GM12878 (cell line): Measurements from ENCODE around the gene RCOR1.

ENCODE experiments used
- CTCF ChIP-seq, 3 experiments: IDR thresholded peaks in 2 of 3; conservative IDR thresholded peaks in 1 of 3; 2 replicates each; pipeline ENCODE4 v1.5.1; 2011; ENCODE audit warnings: low read depth in 3 of 3, low read length in 3 of 3, mild to moderate bottlenecking in 3 of 3, control low read depth in 2 of 3, moderate library complexity in 2 of 3, inconsistent platforms in 1 of 3, mixed read lengths in 1 of 3; ENCODE audit not compliant: control insufficient read depth in 2 of 3, insufficient read depth in 1 of 3; ENCODE audit errors: extremely low read depth in 1 of 3
- EP300 ChIP-seq, 2 experiments: fragments of 150-350 bp in 1 of 2; IDR thresholded peaks; 2 replicates each; pipeline ENCODE4 v1.6.1; 2011 to 2012; ENCODE audit warnings: low read depth in 2 of 2, low read length in 2 of 2, borderline replicate concordance in 1 of 2, improper control_type of control experiment in 1 of 2, inconsistent platforms in 1 of 2; ENCODE audit not compliant: control insufficient read depth in 1 of 2
- IRF3 ChIP-seq: fragments of 450-650 bp; IDR thresholded peaks from 2 replicates; pipeline ENCODE4 v1.6.1; 2014; ENCODE audit warnings: mild to moderate bottlenecking
- REST ChIP-seq: IDR thresholded peaks from 2 replicates; pipeline ENCODE4 v1.6.1; 2012; ENCODE audit warnings: mild to moderate bottlenecking, low read depth, low read length
- RFX5 ChIP-seq: IDR thresholded peaks from 2 replicates; pipeline ENCODE4 v1.6.1; 2011; ENCODE audit warnings: low read depth, low read length, improper control_type of control experiment
- YY1 ChIP-seq: IDR thresholded peaks from 2 replicates; pipeline ENCODE4 v1.6.1; 2011; ENCODE audit warnings: low read depth, mild to moderate bottlenecking, low read length
- ZBTB11 ChIP-seq: fragments of 450-650 bp; formaldehyde crosslinking; IDR thresholded peaks from 2 replicates; pipeline ENCODE4 v1.5.0; 2022; ENCODE audit warnings: mild to moderate bottlenecking, missing genetic modification characterization
- ZNF274 ChIP-seq: IDR thresholded peaks from one replicate; pipeline ENCODE4 v1.8.0; 2011; ENCODE audit not compliant: insufficient read length, insufficient read depth
- ZNF384 ChIP-seq: IDR thresholded peaks from 2 replicates; pipeline ENCODE4 v1.6.1; 2012; ENCODE audit warnings: low read depth, mild to moderate bottlenecking, low read length, improper control_type of control experiment, borderline replicate concordance

- TF ChIP-seq ZNF384 (peak; percentile 96), CTCF (IDR thresholded peaks at IDR 0.05 in 2 of 3, conservative IDR thresholded peaks at IDR 0.05 in 1 of 3; ENCODE audit: control insufficient read depth in 2 of 3, extremely low read depth in 1 of 3, insufficient read depth in 1 of 3, low read depth in 3 of 3, low read length in 3 of 3) (peak; percentile 77 to 94 (median 86)), YY1 (peak; percentile 41; the same call in 1 of the 2 replicates), RFX5 (no peak), ZNF274 (no peak), REST (no peak), EP300 (IDR thresholded peaks at IDR 0.05; ENCODE audit: borderline replicate concordance in 1 of 2, control insufficient read depth in 1 of 2, low read depth in 2 of 2, low read length in 2 of 2) (no peak), ZBTB11 (CRISPR knock-in tag) (no peak), IRF3 (no peak)
These were observed 2.2 kb downstream of the RCOR1 start for GRCh38 chr14:102594514-102595175.
